Cortex of kidney (tissue), 1 donor: ENCODE data around the gene FETUB.

Experiments used
- DNase-seq: peaks from one replicate; lab custom pipeline; 2025; lab: John Stamatoyannopoulos, UW

The FETUB gene

DNA sequence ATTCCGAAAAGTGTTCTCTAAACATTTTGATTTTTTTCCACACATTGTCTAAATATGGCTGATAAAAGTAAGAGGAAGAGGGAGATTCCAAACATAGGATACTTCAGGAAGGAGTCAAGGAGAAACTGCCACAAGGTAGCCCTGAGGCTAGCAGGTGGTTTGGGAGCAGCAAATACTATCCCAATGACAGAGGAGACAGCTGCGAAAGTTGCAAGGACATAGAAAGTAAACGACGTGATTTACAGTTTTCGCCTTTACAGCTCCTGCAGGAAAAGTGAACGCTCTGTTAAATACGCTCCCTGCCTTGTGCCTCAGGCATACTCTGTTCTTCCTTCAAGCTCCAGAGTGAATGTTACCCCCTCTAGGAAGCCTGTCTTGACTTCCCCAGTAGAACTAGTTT, 3.7 kb upstream of the FETUB start:
- no peak for DNase-seq

DNA sequence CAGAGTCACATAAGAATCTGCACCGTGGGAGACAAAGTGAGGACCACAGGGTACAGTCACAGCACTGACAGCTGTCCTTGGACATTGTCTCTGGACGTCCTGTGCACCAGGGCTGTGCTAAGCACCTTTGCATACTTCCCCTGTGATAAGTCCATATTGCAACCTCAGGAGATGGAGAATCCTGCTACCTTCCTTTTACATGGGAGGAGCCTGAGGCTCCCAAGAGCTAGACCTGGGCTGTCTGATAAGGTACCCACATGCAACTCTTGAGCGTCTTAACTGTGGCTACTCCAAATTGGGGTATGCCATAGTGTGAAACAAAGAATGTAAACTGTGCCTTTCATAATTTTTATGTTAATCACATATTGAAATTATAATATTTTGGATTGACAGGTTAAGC, 2.5 kb upstream of the FETUB start:
- no peak for DNase-seq

DNA sequence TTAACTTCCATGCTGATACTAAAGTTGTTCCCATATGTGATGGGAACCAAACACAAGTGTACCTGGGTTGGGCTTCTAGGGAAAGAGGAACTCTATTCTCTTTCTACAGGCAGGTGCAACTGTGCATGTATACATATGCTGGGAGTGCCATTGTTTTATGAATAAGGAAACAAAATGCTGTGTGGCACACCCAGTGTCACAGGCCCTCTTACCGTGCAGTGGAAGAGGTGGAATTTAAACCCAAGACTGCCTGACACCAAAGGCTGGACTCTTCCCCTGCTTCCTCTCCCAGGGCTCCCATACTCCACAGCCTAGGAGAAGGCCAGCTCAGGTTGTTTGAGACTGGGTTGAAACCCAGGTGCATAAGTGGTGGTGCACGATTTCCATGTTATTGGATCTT, 1.9 kb upstream of the FETUB start:
- no peak for DNase-seq

DNA sequence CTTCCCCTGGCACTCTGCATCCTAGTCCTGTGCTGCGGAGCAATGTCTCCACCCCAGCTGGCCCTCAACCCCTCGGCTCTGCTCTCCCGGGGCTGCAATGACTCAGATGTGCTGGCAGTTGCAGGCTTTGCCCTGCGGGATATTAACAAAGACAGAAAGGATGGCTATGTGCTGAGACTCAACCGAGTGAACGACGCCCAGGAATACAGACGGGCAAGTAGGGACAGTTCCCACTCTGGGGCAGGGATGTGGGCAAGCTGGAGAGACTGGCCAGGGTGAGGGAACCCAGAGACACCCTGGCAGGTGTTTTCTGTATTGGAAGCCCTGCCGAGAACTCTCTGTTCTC, 247 bp downstream of the FETUB start:
- no peak for DNase-seq

DNA sequence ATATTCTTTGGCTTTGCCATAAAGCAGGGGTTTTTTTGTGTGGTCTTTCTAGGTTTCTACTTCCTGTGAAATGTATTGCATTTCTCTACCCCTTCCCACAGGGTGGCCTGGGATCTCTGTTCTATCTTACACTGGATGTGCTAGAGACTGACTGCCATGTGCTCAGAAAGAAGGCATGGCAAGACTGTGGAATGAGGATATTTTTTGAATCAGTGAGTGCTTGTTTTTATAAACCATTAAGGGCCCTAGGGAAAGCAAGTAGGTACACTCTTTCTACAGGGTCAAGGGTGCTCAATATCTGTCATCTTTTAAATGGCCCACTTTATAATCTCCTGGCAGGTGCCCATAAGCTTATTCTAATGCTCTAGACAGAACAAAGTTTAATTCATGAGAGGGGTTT, 730 bp downstream of the FETUB start:
- no peak for DNase-seq

DNA sequence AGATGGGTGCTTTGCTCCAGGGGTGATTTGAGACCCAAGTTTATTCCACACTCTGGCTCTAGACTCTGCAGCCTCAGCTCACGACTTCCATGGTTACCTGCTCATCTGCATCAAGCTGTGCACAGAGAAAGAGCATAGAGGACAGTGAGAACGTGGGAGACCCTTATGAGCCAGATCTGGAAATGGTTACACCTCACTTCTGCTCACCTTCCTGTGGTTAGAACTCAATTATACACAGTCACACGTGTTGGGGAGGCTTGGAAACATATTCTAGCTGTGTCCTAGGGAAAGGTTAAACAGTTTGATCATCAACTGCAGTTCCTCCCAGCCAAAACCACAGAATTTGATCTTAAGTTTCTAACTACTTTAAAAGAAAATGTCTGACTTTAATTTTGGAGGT, 1.8 kb downstream of the FETUB start:
- no peak for DNase-seq

DNA sequence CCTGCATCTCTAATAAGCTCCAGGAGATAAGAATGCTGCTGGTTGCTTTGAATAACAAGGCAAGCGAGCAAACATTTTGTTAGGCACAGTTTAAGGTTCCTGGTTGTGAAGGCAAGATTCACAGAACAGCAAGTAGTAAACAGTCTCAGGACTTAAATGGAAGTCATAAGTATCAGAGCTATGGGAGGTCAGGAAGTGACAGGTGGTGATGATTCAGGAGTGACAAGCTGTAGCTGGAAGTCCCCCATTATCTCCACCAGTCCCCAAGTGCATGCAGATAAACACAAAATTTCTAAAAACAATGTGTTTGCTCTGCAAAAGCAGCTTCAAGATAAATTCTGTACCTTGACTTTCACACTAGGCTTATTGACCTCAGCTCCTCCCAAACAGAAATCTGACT, 3.3 kb downstream of the FETUB start:
- no peak for DNase-seq

DNA sequence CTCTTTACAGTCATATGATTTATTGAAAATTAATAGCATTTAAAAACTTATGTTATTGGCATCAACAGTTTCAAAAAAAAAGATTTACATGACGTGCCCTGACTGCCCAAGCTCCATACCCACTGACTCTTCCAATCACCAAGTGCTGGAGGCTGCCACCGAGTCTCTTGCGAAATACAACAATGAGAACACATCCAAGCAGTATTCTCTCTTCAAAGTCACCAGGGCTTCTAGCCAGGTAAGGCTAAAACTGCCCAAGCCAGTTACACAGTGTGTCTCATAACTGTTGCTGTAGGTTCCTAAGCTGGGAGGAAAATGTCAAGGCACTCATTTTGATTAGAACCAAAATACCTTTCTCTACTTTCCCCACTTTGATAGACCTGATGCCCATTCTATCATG, 4.5 kb downstream of the FETUB start:
- DNase-seq = no peak

DNA sequence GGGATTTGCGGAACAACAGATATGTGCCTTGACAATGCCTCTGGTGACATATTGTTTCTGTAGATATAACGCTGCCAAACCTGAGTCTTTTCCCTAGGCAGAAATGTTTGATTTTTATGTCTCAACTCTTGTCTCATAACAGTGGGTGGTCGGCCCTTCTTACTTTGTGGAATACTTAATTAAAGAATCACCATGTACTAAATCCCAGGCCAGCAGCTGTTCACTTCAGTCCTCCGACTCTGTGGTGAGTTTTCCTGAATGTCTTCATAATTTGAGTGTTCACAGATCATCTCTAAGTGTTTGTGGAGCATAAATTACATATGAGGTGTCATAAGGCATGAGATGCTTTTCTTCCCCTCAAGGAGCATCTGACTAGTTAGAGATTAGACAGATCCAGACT, 5.9 kb downstream of the FETUB start:
- no peak for DNase-seq

DNA sequence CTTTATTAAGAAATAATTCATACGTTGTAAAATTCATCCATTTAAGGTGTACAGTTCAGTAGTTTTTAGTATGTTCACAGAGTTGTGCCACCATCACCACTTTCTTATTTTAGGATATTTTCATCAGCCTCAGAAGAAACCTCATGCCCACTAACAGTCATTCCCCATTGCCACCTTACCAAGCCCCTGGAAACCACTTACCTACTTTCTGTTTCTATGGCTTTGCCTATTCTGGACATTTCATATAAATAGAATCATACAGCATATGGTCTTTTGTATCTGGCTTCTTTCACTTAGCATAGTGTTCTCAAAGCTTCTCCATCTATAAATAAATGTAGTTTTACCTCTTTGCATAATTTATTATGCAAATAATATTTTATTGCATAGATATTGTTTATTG, 6.6 kb downstream of the FETUB start:
- no peak for DNase-seq

DNA sequence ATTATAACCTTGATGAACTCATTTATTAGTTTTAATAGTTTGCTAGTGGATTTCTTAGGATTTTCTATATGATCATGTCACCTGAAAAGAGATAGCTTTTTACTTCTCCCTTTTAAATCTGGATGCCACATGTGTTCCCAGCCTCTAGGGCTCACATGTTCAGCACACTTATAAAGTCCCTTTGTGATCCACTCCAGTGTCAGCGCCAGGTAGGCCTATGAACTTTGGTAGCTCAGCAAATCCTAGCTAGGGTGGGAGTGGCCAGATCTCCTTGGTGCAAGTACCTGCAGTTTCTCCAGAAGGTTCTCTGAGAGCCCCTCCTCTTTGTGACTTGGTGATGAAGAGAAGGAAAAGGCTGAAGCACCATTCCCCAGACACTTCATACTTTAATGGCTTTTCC, 8.7 kb downstream of the FETUB start:
- DNase-seq = no peak

DNA sequence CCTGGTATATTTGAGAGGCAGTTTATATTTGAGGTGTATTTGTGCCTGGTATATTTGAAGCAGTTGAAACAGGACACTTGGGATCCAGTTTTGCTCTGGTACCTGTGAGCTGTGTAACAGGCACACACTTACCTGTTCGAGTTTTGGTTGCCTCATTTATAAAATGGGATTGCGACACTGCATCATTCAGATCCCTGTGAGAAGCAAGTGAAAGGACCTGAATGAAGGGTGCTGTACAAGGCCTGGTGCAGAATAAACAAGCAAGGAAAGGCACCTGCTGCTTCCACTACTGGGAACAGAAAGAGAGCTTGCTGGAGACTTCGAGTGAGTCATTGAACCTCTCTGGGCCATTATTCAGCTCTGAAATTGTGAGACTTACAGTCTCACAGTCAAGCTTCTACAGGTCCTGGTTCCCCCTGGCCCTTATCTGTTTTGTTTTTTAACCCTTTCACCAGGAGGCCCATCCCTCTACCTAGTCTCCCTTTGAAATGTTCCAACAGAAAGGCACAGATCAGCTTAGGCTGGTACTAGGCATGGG, 11.5 kb downstream of the FETUB start:
- DNase-seq = no peak

DNA sequence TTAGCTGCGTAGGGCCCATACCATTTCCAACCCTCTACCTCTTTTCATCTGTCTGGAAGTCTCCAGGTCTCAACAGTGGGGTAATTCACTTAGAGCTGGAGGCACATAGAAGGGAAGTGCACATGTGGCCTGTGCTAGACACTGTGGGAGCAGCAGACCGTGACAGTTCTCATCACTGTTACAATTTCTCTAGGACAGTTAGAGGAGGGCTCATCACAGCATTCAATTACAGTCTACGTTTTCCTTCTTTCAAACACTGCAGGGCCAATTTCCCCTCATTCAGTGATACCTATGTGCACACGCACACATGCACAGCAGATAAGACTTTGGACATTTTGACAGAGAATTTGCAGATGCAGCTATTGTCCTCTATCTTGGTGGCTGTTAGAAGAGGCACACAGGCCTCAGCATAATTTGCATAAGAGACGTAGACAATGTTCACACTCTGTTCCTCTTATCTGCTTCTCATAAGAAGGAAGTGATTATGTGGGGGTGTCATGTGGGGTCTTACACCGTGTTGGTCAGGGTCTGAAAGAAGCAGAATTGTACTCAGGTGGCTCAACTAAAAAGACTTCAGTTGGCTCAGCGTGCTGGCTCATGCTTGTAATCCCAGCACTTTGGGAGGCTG, 13.0 kb downstream of the FETUB start:
- no peak for DNase-seq

DNA sequence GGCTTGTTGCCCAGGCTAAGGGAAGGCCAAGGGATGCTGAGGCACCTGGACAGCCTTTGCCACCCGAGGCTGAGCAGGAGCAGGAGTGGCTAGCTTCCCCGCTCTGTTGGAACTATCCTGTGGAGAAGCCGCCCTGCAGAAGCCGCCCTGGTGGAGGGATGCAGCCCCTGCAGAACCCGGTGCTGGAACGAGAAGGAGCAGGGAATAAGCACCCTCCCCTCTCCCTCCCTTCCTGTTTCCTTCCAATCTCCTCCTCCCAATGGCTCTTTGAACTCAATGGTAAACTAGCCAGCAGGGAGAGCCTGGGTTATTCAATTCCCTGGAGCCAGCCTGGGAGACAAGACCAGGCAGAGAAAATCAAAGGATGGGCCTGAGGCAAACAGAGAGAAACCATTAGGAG, 13.8 kb downstream of the FETUB start:
- no peak for DNase-seq

DNA sequence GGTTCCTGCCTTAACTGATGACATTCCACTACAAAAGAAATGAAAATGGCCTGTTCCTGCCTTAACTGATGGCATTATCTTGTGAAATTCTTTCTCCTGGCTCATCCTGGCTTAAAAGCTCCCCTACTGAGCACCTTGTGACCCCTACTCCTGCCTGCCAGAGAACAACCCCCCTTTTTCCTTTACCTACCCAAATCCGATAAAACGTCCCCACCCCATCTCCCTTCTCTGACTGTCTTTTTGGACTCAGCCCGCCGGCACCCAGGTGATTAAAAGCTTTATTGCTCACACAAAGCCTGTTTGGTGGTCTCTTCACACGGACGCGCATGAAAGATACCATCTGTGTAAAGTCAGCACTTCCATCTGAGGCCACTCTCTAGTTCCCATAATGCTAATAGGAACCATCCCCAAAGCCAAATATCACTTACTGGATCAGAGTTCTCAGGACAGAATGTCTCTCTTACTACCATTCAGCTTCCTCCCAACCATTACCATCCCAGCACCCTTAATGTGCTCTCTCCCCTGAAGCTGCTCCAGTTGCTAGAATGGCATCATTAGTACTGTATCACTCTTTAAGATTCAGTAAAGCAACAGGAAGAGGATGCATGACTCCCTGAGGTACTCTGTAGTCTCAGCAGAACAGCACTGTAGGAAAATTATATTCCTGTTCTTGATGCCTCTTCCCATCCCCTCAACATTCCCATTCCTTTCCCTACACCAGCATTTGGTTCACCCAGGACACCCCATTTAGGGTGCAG, 23.3 kb downstream of the FETUB start:
- DNase-seq = no peak

DNA sequence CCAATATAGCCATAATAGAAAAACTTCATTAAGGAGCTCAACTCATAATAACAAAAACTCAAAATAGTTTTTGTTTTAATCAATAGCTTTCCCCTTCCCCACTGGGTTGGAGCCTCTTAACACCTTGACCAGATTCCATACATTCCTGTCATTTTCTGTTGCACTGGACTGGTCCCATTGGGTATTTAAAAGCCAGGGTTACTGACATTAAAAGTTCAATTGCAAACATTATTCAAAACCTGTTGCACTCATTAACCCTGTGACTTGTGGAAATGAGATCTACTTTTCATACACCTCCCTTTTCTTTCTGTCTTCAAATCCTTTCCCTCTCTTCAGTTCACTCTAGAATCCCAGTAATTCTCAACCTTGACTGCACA, 23.9 kb downstream of the FETUB start:
- no peak for DNase-seq

DNA sequence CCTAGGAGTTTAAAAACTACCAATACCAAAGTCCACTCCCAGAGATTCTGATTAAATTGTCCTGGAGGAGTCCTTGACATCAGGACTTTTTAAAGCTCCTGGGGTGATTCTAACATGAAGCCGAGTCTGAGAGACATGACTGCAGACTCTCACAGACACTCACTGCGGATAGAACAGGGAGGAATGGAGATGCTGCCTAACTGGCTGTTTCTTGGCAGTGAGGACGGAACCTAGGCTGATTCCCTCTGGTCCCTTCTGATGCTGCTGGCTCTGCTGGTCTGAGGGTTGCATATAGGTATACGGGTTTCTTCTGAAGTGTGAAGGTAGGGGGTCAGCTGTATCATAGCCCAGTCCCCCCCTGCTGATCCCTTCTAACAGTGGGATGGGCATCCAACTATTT, 24.3 kb downstream of the FETUB start:
- no peak for DNase-seq

DNA sequence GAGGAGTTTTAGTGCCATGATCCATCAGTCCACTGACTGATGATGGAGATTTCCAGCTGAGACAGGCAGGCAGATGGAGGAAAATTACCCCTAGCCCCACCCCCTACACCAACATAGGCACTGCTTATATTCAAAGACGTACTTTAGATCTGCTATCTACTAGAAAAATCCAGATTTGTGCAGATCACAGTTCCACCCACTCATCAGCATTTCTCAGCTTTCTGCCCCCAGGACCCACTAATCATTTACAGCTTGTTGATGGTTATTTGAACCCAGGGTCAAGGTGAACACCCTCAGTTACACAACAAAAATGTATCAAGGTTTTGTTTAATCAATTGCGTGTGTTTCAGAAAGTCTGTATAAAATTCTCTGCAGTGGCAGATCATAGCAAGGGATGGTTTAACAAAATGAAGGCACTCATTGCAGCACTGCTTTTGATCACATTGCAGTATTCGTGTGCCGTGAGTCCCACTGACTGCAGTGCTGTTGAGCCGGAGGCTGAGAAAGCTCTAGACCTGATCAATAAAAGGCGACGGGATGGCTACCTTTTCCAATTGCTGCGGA, 25.5 kb downstream of the FETUB start, which contains the start of gene HRG:
Gene HRG, plus strand, starts transcription at position 390 of the 564 bp plus-strand sequence. Its CDS starts 18 bp downstream, at position 408.
- DNase-seq = no peak

DNA sequence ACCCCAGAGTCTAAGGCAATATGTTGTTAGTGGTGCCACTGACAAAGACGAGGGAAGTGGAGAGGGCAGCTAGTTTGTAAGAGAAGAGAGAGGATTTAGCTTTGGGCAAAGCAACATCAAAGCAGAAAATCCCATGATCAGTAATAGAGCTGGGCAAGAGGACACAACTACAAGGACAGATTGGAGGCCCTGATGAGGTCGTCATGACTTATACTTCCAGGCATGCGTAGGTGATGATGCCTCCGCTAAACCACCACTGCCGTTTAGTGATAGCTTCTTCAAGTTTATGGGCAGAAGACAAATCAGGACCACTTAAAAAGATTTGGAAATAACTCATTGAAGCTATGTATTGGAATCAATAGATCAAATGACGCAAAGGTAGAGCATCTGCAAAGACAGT, 28.2 kb downstream of the FETUB start:
- DNase-seq = no peak

DNA sequence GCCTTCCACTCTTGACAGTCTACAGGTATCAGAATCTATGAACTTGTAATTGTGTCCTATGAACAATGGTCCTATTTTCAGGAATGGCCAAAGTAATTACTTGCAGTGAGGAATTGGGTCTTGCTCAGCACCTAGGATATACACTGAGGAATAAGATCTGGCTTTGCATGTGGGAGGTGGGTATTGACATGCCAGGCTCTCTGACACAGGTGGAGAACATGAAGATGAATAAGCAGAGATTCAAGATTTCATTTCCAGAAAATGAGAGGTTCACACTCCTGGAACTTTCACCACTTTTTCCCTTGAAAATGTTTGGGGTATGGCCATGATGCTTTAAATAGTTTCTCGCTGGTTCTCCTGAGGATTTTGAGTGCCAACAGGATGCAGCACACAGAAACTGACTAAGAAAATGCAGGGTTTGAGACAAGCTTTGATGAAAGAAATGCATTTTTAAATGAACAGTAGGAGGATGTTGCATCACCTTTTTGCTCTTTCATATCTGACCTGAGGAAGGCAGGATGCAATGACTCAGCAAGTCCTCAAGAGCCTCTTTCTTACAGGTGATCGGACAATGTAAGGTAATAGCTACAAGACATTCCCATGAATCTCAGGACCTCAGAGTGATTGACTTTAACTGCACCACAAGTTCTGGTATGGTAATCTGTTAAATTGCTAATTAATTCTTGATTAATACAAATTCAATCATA, 29.3 kb downstream of the FETUB start:
- DNase-seq = no peak

DNA sequence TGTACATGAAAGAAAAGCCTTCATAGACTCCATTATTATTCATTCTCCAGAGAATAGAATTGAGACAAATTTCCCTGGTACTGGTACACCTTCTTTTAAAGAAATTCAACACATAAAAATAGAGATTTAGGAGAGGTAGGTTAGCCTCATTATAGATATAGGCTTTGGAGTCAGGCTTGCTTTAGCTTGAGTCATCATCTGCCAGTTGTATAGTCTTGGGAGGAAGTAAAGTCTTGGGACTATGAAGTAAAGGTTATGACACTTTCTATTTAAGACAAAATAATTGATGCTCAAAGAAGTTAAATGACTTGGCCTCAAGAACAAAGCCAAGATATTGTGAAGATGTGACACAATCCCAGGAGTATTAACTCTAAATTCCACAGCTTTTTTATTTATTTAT, 30.0 kb downstream of the FETUB start:
- DNase-seq = no peak

DNA sequence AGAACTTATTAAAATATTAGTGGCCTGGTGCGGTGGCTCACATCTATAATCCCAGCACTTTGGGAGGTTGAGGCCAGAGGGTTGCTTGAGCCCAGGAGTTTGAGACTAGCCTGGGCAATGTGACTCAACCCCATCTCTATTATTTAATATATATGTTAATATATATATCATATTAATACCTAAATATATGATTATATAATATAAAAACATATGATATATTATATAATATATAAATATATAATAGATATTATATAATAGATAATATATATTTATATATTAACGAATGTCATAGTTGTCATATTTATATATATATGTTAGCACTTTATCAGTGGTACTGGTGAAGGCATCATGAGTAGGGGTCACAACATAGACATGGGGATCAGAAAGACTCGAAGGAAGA, 30.9 kb downstream of the FETUB start:
- DNase-seq = no peak

DNA sequence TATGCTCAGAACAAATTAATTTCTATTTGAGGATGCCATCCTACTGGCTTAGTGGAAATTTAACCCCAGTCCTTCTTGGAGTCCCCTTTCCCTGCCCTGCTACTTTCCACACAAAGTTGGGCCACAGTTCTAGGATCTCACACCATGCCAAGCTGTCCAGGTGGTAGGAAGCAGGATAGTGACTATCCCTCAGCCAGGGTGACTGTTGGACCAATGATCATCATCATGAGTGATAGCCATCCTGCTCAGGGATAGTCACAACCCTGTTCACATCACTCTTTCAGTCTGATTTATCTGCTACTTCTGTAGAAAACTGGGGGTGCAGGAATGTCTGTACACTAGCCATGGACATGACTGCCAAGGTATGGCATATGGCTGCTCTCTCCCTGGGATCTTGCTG, 38.4 kb downstream of the FETUB start:
- no peak for DNase-seq
